ENCODE measurements around the gene EML2.

DNA sequence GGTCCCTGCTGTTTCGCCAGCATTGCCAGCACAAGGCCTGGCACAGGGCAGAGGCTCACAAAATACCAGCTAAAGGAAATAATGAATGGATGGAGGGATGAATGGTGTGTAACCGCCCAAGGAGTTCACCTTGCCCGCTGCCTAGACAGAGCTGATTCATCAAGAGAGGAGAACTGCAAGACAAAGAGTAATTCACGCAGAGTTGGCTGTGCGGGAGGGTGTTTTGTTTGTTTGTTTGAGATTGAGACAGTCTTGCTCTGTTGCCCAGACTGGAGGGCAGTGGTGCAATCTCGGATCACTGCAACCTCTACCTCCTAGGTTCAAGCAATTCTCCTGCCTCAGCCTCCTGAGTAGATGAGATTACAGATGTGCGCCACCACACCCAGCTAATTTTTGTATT, 57.6 kb downstream of the EML2 start:
- TF ChIP-seq, protein P1, sequence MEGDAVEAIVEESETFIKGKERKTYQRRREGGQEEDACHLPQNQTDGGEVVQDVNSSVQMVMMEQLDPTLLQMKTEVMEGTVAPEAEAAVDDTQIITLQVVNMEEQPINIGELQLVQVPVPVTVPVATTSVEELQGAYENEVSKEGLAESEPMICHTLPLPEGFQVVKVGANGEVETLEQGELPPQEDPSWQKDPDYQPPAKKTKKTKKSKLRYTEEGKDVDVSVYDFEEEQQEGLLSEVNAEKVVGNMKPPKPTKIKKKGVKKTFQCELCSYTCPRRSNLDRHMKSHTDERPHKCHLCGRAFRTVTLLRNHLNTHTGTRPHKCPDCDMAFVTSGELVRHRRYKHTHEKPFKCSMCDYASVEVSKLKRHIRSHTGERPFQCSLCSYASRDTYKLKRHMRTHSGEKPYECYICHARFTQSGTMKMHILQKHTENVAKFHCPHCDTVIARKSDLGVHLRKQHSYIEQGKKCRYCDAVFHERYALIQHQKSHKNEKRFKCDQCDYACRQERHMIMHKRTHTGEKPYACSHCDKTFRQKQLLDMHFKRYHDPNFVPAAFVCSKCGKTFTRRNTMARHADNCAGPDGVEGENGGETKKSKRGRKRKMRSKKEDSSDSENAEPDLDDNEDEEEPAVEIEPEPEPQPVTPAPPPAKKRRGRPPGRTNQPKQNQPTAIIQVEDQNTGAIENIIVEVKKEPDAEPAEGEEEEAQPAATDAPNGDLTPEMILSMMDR (conservative IDR thresholded peaks at IDR 0.05 in 1 of 2, IDR thresholded peaks at IDR 0.05 in 1 of 2; ENCODE audit: extremely low read depth in 1 of 2, insufficient read depth in 1 of 2, low read depth in 1 of 2, low read length in 2 of 2), result no peak
- TF ChIP-seq EZH2 (IDR thresholded peaks at IDR 0.05; ENCODE audit: borderline replicate concordance, low read length), result no peak
